DMS53 treated with DMSO at 0.1 percent for 48 hours (cell line): ENCODE results near the gene TADA3.
A peak's percentile ranks its signal among the peaks of the same experiment; 100 is the strongest.

Experiments
- DNase-seq: peaks from one replicate; lab custom pipeline; 2025; ENCODE audit not compliant: unreplicated experiment; lab: John Stamatoyannopoulos, UW

TADA3 gene

GRCh38 chr3:9731206-9732079, 60.8 kb downstream of the TADA3 start, which contains the start of gene BRPF1:
BRPF1 (plus strand) TSS chr3:9731735; CDS start chr3:9734141, 2,406 bp downstream.
- peak; percentile 46 for DNase-seq

GRCh38 chr3:9730657-9731205, 61.5 kb downstream of the TADA3 start:
- no peak for DNase-seq
